CD4-positive, alpha-beta T cell treated with Interleukin-21 for 1 hour (primary cell): ENCODE results near the gene HACE1.

ENCODE experiments used
- DNase-seq: peaks from one replicate; pipeline ENCODE4 v3.0.0-alpha.2; 2020

The HACE1 gene

GRCh38 chr6:104683809-104684208 lies 175.9 kb downstream of the HACE1 start:
- DNase-seq: no peak

GRCh38 chr6:104682722-104683643 lies 176.7 kb downstream of the HACE1 start:
- peak; percentile 70 for DNase-seq

- DNase-seq: no peak
Observed at GRCh38 chr6:104680539-104680938, 179.2 kb downstream of the HACE1 start.

- DNase-seq: no peak
Observed at GRCh38 chr6:104679971-104680370, 179.7 kb downstream of the HACE1 start.
